Measurements from ENCODE around the gene MYCL. TPM values are rescaled to one million over a fixed set of nuclear protein-coding genes. Genes with fewer than 3 reads are reported as not detected.
"Not testable (repeated sequence)": the region's sequence is repeated elsewhere in the genome, so short reads cannot be mapped to it uniquely, and the experiment has no call there.

MYCL gene
- total RNA-seq, 4 donors from 2014 or later = 62.7 to 131 (median 95.1) TPM

DNA sequence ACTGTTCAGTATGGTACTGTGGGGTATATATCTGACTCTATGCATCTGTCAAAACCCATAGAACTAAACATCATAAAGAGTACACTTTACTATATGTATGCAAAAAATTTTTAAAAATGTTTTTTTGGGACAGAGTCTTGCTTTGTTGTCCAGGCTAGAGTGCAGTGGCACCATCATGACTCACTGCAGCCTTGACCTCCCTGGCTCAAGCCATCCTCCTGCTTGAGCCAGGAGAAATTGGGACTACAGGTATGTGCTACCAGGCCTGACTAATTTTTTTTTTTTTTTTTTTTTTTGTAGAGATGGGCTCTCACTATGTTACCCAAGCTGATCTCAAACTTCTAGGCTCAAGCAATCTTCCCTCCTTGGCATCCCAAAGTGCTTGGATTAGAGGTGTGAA, 29.9 kb downstream of the MYCL start:
- no peak for TF ChIP-seq EP300 (IDR thresholded peaks at IDR 0.05)
- TF ChIP-seq, protein P1, sequence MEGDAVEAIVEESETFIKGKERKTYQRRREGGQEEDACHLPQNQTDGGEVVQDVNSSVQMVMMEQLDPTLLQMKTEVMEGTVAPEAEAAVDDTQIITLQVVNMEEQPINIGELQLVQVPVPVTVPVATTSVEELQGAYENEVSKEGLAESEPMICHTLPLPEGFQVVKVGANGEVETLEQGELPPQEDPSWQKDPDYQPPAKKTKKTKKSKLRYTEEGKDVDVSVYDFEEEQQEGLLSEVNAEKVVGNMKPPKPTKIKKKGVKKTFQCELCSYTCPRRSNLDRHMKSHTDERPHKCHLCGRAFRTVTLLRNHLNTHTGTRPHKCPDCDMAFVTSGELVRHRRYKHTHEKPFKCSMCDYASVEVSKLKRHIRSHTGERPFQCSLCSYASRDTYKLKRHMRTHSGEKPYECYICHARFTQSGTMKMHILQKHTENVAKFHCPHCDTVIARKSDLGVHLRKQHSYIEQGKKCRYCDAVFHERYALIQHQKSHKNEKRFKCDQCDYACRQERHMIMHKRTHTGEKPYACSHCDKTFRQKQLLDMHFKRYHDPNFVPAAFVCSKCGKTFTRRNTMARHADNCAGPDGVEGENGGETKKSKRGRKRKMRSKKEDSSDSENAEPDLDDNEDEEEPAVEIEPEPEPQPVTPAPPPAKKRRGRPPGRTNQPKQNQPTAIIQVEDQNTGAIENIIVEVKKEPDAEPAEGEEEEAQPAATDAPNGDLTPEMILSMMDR (IDR thresholded peaks at IDR 0.05) = no peak
- Histone ChIP-seq H3K4me1 (peaks cover 23% of the 10 kb centered on the region), H3K36me3 (peaks cover 3% of the 10 kb centered on the region), H3K27ac (no peak overlapping the region), H3K4me3 (no peak overlapping the region), H3K27me3 (no peaks in the 10 kb centered on the region), H3K9me3 (no peaks in the 10 kb centered on the region)
- no peak for DNase-seq (ENCODE audit: low spot score in 2 of 2)

DNA sequence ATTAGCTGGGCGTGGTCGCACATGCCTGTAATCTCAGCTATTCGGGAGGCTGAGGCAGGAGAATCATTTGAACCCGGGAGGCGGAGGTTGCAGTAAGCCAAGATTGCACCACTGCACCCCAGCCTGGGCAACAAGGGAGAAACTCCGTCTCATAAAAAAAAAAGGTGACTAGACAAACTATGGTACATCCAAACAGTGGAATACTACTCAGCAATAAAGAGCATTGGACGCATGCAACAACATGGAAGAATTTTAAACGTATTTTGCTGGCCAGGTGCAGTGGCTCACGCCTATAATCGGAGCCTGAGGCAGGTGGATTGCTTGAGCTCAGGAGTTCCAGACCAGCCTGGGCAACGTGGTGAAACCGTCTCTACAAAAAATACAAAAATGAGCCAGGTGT, 30.7 kb downstream of the MYCL start:
- H3K4me1 ChIP-seq = peaks cover 18% of the 10 kb centered on the region
- H3K4me3 ChIP-seq; H3K27ac ChIP-seq; H3K36me3 ChIP-seq; DNase-seq (ENCODE audit: low spot score in 2 of 2); H3K27me3 ChIP-seq; H3K9me3 ChIP-seq: not testable (repeated sequence)
- 92% methylated on average over 12 of the region's 12 CpGs for WGBS

DNA sequence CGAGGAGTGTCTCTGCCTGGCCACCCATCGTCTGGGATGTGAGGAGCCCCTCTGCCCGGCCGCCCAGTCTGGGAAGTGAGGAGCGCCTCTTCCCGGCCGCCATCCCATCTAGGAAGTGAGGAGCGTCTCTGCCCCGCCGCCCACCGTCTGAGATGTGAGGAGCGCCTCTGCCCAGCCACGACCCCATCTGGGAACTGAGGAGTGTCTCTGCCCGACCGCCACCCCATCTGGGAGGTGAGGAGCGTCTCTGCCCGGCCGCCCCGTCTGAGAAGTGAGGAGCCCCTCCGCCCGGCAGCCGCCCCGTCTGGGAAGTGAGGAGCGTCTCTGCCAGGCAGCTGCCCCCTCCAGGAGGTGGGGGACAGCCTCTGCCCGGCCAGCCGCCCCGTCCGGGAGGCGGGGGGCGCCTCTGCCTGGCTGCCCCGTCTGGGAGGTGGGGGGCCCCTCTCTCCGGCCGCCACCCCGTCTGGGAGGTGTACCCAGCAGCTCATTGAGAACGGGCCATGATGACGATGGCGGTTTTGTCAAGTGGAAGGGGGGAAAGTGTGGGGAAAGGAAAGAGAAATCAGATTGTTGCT, 32.1 kb downstream of the MYCL start:
- not testable (repeated sequence) for H3K4me3 ChIP-seq; H3K9me3 ChIP-seq; H3K27me3 ChIP-seq; H3K27ac ChIP-seq; H3K36me3 ChIP-seq; H3K4me1 ChIP-seq; DNase-seq (ENCODE audit: low spot score in 2 of 2)
- whole genome bisulfite sequencing = 98% methylated on average over 17 of the region's 37 CpGs

DNA sequence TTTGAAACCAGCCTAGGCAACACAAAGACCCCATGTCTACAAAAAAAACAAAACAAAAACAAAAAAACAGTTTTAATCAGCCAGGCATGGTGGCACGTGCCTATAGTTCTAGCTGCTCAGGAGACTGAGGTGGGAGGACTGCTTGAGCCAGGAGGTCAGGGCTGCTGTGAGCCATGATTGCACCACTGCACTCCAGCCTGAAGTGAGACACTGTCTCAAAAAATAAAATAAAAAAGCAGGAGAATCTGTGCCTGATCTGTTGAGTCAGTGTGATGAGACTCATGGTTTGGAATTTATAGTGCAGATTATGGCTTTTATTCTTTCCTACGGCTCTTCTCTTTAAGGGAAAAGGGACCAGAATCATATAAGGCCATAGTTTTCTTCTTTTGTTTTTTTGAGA, 35.0 kb downstream of the MYCL start:
- Histone ChIP-seq H3K4me1 (peaks cover 3% of the 10 kb centered on the region), H3K36me3 (peaks cover 3% of the 10 kb centered on the region), H3K27me3 (no peaks in the 10 kb centered on the region), H3K9me3 (no peaks in the 10 kb centered on the region), H3K27ac (no peak overlapping the region), H3K4me3 (no peak overlapping the region)
- no peak for DNase-seq (ENCODE audit: low spot score in 2 of 2)
- 90% methylated on average over 2 of the region's 2 CpGs for WGBS
- TF ChIP-seq EP300 (IDR thresholded peaks at IDR 0.05) (no peak), POLR2A (IDR thresholded peaks at IDR 0.05) (no peak), POLR2AphosphoS5 (IDR thresholded peaks at IDR 0.05) (no peak)
- TF ChIP-seq, protein P1 (IDR thresholded peaks at IDR 0.05) = no peak

DNA sequence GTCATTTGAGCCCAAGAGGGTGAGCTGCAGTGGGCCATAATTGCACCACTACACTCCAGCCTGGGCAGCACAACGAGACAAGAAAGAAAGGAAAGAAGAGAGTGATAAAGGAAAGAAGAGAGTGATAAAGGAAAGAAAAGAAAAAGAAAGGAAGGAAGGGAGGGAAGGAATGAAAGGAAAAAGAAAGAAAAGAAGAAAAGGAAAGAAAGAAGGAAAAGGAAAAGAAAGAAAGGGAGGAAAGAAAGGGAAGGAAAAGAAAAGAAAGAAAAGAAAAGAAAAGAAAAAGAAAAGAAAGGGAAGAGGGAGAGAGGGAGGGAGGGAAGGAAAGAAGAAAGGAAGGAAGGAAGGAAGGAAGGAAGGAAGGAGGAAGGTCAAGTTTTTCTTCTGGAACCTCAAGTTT, 36.0 kb downstream of the MYCL start:
- Histone ChIP-seq H3K4me1 (peaks cover 3% of the 10 kb centered on the region), H3K36me3 (peaks cover 6% of the 10 kb centered on the region), H3K27ac (no peak overlapping the region), H3K27me3 (no peaks in the 10 kb centered on the region), H3K4me3 (no peak overlapping the region), H3K9me3 (no peaks in the 10 kb centered on the region)
- WGBS = 94% methylated on average over 1 of the region's 1 CpG
- no peak for DNase-seq (ENCODE audit: low spot score in 2 of 2)
- TF ChIP-seq EP300 (IDR thresholded peaks at IDR 0.05) = no peak
- TF ChIP-seq POLR2AphosphoS5 (IDR thresholded peaks at IDR 0.05) = no peak
- TF ChIP-seq, protein P1 (IDR thresholded peaks at IDR 0.05) = no peak
- no peak for TF ChIP-seq POLR2A (IDR thresholded peaks at IDR 0.05)

DNA sequence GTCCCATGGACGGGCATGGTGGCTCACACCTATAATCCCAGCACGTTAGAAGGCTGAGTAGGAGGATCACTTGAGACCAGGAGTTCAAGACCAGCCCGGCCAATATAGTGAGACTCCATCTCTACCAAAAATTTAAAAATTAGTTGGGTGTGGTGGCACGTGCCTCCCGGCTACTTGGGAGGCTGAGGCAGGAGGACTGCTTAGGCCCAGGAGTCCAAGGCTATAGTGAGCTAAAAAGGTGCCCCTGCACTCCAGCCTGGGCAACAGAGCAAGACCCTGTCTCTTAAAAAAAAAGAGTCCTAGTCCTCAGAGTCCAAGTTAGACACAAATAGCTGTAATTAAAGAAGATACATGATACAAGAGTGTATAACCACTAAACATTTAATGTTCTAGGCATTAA, 38.5 kb downstream of the MYCL start:
- H3K4me3 ChIP-seq = no peak overlapping the region
- H3K27me3 ChIP-seq = no peaks in the 10 kb centered on the region
- no peak for TF ChIP-seq POLR2AphosphoS5 (IDR thresholded peaks at IDR 0.05)
- TF ChIP-seq EP300 (IDR thresholded peaks at IDR 0.05) = no peak
- peaks cover 3% of the 10 kb centered on the region for H3K36me3 ChIP-seq
- no peak overlapping the region for H3K27ac ChIP-seq
- WGBS = 91% methylated on average over 5 of the region's 5 CpGs
- H3K9me3 ChIP-seq = no peaks in the 10 kb centered on the region
- DNase-seq (ENCODE audit: low spot score in 2 of 2) = no peak
- H3K4me1 ChIP-seq = peaks cover 3% of the 10 kb centered on the region

DNA sequence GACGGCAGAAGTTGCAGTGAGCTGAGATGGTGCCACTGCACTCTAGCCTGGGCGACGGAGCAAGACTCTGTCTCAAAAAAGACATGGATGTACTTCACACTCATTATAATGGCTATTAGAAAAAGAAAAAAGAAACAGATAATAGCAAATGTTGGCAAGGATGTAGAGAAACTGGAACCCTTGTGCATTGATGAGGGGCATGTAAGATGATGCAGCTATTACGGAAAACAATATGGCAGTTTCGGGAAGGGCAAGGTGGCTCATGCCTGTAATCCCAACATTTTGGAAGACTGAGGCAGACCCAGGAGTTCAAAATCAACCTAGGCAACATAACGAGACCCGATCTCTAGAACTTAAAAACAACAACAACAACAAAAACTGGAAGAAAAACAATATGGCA, 40.7 kb downstream of the MYCL start:
- Histone ChIP-seq H3K9me3 (no peaks in the 10 kb centered on the region), H3K4me3 (no peak overlapping the region), H3K27ac (no peak overlapping the region), H3K36me3 (peaks cover 4% of the 10 kb centered on the region), H3K27me3 (no peaks in the 10 kb centered on the region), H3K4me1 (peaks cover 3% of the 10 kb centered on the region)
- no peak for TF ChIP-seq EP300 (IDR thresholded peaks at IDR 0.05)
- TF ChIP-seq, protein P1 (IDR thresholded peaks at IDR 0.05) = no peak
- no peak for TF ChIP-seq POLR2AphosphoS5 (IDR thresholded peaks at IDR 0.05)
- no peak for TF ChIP-seq POLR2A (IDR thresholded peaks at IDR 0.05)
- DNase-seq (ENCODE audit: low spot score in 2 of 2) = no peak
- WGBS = 96% methylated on average over 7 of the region's 7 CpGs

All from suprapubic skin (tissue), 4 donors.